NOMO-1 treated with DMSO at 0.1 percent for 48 hours (cell line): ENCODE data around the gene ENHO.

Experiments used
- DNase-seq: peaks from one replicate; lab custom pipeline; 2025; ENCODE audit not compliant: unreplicated experiment; lab: John Stamatoyannopoulos, UW

Gene ENHO

DNA sequence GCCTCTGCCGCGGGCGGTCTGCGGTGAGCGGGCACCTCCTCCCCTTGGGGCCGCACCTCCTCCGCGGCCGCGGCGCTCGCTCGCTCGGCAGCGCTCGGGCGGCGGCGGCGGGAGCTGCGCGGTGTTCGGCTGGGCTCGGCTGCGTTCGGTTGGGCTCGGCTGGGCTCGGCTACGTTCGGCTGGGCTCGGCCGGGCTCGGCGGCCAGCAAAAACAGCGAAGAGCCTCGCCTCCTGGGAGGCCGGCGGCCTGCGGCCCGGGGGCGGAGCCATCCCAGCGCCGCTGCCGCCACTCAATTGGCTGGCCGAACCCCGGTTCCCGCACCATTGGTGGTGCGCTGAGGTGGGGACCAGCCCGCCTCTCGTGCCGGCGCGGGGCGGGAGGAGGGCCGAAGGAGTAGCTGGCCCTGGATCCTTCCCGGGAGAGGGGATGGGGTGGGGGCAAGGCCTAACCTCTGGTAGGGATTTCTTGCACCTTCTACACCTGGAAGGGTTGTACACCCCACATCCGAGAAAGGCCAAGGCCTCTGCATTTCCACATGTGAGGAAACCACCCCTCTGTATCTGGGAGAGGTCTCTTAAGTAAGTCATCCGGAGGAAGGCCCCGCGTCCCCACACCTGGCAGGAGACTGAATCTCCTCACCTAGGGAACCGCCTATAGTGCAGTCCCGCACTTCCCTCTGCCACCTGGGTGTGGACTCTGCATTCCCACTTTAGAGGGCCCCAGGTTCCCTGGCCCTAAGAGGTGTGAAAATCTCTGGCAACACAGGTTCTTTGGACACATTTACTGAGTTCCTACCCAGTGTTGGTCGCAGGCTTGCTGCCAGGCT, at the start of gene ENHO:
Gene ENHO, minus strand, starts transcription at position 20 of the 827 bp plus-strand sequence. CDS start 1,295 bp downstream, outside the sequence.
- peak; percentile 90 for DNase-seq

- no peak for DNase-seq
These were observed 49.3 kb upstream of the ENHO start for GRCh38 chr9:34572092-34572491.

GRCh38 chr9:34571481-34571810, 48.7 kb upstream of the ENHO start:
- no peak for DNase-seq

- DNase-seq, result no peak
These were observed 48.2 kb upstream of the ENHO start for GRCh38 chr9:34570809-34571480.

DNA sequence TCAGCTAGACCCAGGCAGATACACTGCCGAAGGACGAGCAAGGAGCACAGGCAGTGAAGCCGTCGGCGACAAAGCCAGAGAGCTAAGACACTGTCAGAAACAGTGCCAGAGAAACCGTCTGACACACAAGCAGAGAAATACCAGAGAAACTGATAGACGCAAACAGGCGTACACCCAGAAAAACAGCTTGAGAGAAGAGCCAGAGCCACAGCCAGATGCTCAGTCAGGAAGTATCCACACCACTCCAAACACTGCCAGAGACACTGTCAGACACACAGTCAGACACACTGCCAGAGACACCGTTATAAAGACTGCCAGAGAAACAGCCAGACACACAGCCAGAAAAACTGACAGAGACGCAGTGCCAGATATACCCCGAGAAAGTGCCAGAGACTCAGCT, 47.6 kb upstream of the ENHO start:
- DNase-seq, result no peak

DNA sequence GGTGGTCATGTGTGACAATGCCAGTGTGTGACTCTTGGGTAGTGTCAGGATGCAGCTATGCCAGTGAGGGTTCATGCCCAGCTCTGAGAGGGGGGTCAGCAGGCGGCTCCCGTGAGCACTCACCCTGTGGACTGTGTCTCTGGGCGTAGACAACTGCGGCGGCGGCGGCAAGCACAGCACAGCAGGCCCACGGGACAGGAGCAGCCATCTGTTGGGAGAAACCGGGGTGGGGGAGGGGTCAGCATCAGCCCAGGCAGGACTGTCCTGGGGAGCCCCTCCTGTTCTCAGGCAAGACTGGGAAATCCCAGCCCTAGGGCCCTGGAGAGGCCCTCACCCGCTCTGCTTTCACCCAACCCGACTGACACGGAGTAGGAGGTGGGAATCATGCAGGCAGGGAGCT, 46.0 kb upstream of the ENHO start:
- DNase-seq, result no peak

GRCh38 chr9:34568133-34568532, 45.3 kb upstream of the ENHO start:
- no peak for DNase-seq

- DNase-seq, result no peak
These were observed 44.2 kb upstream of the ENHO start for GRCh38 chr9:34566972-34567371.

DNA sequence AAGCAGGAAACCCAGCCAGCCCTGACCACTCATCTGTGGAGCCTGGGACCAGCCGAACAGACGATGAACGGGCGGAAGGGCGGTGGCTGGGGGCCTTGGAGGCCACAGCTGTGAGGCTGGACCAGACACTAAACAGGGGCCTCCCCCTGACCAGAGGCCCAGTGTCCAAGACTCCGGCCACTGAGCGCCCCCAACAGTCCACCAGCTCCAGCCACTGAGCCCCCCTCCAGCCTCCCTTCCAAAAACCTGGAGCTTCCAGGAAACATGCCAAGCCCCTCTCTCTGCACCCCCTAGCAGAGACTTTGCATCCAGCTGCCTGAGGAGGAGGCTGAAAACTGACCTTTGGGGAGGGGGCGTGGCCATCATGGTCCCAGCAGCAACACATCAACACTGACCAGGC, 43.5 kb upstream of the ENHO start:
- DNase-seq, result no peak

GRCh38 chr9:34565856-34566255, 43.1 kb upstream of the ENHO start:
- DNase-seq, result no peak

- DNase-seq, result no peak
These were observed 41.8 kb upstream of the ENHO start for GRCh38 chr9:34564617-34565016.

GRCh38 chr9:34563262-34563661, 40.5 kb upstream of the ENHO start:
- DNase-seq, result no peak

GRCh38 chr9:34562135-34562745, 39.5 kb upstream of the ENHO start:
- no peak for DNase-seq

GRCh38 chr9:34560599-34561214, 37.9 kb upstream of the ENHO start:
- DNase-seq, result no peak

GRCh38 chr9:34559624-34560455, 37.0 kb upstream of the ENHO start:
- DNase-seq, result no peak

DNA sequence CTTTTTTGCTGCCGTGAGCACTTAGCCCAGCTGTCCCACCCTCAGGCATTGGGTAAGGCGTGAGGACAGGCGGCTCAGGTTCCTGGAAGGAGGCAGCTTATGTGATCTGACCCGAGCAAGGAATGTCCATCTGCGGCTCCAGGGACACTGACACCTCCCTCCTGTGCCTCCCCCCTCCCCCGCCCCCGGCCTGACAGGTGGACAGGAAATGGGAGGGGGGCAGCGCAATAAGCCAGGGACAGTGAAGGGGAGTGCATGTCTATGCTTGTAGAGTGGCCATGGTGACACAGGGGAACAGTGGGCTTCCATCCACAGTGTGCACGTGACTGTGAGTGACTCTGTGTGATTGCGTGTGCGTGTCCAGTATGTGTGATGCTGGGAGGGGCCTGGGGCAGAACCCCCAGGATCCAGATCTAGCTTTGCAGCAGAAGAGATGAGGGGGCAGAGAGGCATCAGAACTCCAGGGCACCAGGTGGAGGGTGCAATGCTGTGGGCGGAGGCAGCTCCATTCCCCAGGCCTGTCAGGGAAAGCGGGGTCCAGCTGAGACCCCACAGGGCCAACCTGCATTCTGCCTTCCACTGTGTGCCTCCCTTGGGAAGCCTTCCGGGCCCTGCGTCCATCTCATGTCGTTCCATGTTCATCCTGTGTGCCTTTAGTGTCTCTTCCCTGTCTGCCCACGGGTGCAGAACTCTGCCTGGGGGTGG, 36.3 kb upstream of the ENHO start:
- no peak for DNase-seq

GRCh38 chr9:34558364-34558763, 35.6 kb upstream of the ENHO start:
- DNase-seq, result no peak

- no peak for DNase-seq
These were observed 34.9 kb upstream of the ENHO start for GRCh38 chr9:34557426-34558321.

DNA sequence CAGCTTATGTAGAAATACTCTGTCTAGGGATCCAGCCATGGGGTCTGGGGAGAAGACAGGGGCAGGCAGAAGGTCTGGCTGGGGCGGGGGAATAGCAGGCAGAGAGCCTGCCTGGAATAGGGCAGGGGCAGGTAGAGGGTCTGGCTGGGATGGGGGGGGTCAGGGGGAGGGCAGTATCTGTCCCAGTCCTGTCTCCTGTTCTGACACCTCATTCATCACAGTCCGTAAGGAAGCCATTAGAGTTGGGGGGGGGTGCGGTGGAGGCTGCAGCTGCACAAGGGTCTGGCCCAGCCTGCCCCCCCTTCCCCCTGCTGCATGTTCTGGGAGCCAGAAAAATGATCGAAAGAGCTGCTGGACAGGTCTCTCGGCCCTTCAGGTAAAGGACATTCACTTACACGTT, 34.2 kb upstream of the ENHO start:
- DNase-seq, result no peak
